CD8-positive, alpha-beta memory T cell (primary cell): ENCODE measurements around the gene FLRT1. TPM values are rescaled to one million over a fixed set of nuclear protein-coding genes. Genes with fewer than 3 reads are reported as not detected.

Experiments used
- CTCF ChIA-PET: fragments of 350-600 bp; sonication (Branson Sonifier 250); formaldehyde crosslinking; loops from one replicate; lab custom pipeline; 2021; ENCODE audit warnings: antibody characterized with exemption; lab: Charles Lee
- POLR2A ChIA-PET: fragments of 350-600 bp; sonication (Branson Sonifier 250); formaldehyde crosslinking; loops from one replicate; lab custom pipeline; 2021; ENCODE audit warnings: antibody characterized with exemption; lab: Charles Lee
- DNase-seq, 5 donors: peaks; one replicate each; pipeline versions ENCODE4 v3.0.0 to v3.0.0-alpha.2; 2020 to 2022; ENCODE audit warnings: mixed read lengths in 1 of 5
- H3K27ac ChIP-seq: one replicate; pipeline ENCODE4 v1.7.0; 2013; ENCODE audit warnings: low read depth, mild to moderate bottlenecking, low read length, moderate library complexity
- H3K27me3 ChIP-seq: 2 replicates; pipeline ENCODE4 v1.7.0; 2013; ENCODE audit warnings: low read length, mild to moderate bottlenecking; ENCODE audit not compliant: insufficient read depth, poor library complexity, severe bottlenecking
- H3K36me3 ChIP-seq: 2 replicates; pipeline ENCODE4 v1.7.0; 2013; ENCODE audit warnings: mild to moderate bottlenecking, low read length, moderate library complexity; ENCODE audit not compliant: insufficient read depth
- H3K4me1 ChIP-seq: 2 replicates; pipeline ENCODE4 v1.7.0; 2013; ENCODE audit warnings: mild to moderate bottlenecking, low read length, moderate library complexity; ENCODE audit not compliant: insufficient read depth
- H3K4me3 ChIP-seq: 2 replicates; pipeline ENCODE4 v1.7.0; 2013; ENCODE audit warnings: mild to moderate bottlenecking, low read length
- H3K9me3 ChIP-seq: 2 replicates; pipeline ENCODE4 v1.7.0; 2013; ENCODE audit warnings: mild to moderate bottlenecking, low read length
- H3K27ac Mint-ChIP-seq, 8 donors: one replicate each; pipeline ENCODE4 v1.8.0; 2020 to 2021; ENCODE audit warnings: mixed read lengths in 8 of 8, mild to moderate bottlenecking in 6 of 8, inconsistent platforms in 3 of 8, moderate library complexity in 3 of 8
- H3K27me3 Mint-ChIP-seq, 2 donors: one replicate each; pipeline ENCODE4 v1.8.0; 2020 to 2021; ENCODE audit warnings: mixed read lengths in 2 of 2, mild to moderate bottlenecking in 1 of 2, moderate library complexity in 1 of 2
- H3K36me3 Mint-ChIP-seq, 3 donors: one replicate each; pipeline ENCODE4 v1.8.0; 2020 to 2021; ENCODE audit warnings: mixed read lengths in 3 of 3, inconsistent platforms in 1 of 3, mild to moderate bottlenecking in 1 of 3
- H3K4me1 Mint-ChIP-seq, 3 donors: one replicate each; pipeline ENCODE4 v1.8.0; 2020 to 2021; ENCODE audit warnings: mixed read lengths in 3 of 3, inconsistent platforms in 1 of 3, mild to moderate bottlenecking in 1 of 3
- H3K4me3 Mint-ChIP-seq, 7 donors: one replicate each; pipeline ENCODE4 v1.8.0; 2020 to 2021; ENCODE audit warnings: mixed read lengths in 7 of 7, mild to moderate bottlenecking in 6 of 7, moderate library complexity in 4 of 7, inconsistent platforms in 2 of 7
- H3K9me3 Mint-ChIP-seq, 5 donors: one replicate each; pipeline ENCODE4 v1.8.0; 2020 to 2022; ENCODE audit warnings: mixed read lengths in 5 of 5, mild to moderate bottlenecking in 3 of 5, moderate library complexity in 2 of 5, inconsistent platforms in 1 of 5
- polyA plus RNA-seq: library from polyadenylated mRNA; unstranded; fragments of 300-500 nt; fragmentation: Illumina TruSeq; gene quantifications from one replicate; pipeline ENCODE4 v1.2.3, GENCODE V29; 2021
- total RNA-seq, 2 experiments: library from RNA; stranded (reverse); gene quantifications; one replicate each; pipeline ENCODE4 v1.2.3, GENCODE V29; 2021

FLRT1 gene
- total and polyA plus RNA-seq, 3 experiments from 2014 or later: not detected

GRCh38 chr11:64070314-64070681, 34.6 kb downstream of the FLRT1 start:
- DNase-seq: no peak
- Histone ChIP-seq H3K36me3 (no peaks in the 10 kb centered on the region), H3K9me3 (no peaks in the 10 kb centered on the region), H3K27ac (no peak overlapping the region), H3K27me3 (no peaks in the 10 kb centered on the region), H3K4me3 (no peak overlapping the region), H3K4me1 (peaks cover 6% of the 10 kb centered on the region)
- Mint-ChIP-seq H3K4me1 (peaks cover 4 to 14% (median 6%) of the 10 kb centered on the region in 3 donors), H3K4me3 (no peak overlapping the region), H3K27ac (no peak overlapping the region), H3K36me3 (no peaks in the 10 kb centered on the region), H3K9me3 (no peaks in the 10 kb centered on the region), H3K27me3 (peaks cover 0 to 4% of the 10 kb centered on the region in 2 donors)
- ChIA-PET POLR2A (no interaction called here), CTCF (no interaction called here)

GRCh38 chr11:64071849-64072248, 36.1 kb downstream of the FLRT1 start:
- Mint-ChIP-seq H3K27ac (no peak overlapping the region), H3K36me3 (no peaks in the 10 kb centered on the region), H3K27me3 (no peaks in the 10 kb centered on the region), H3K4me3 (no peak overlapping the region), H3K9me3 (no peaks in the 10 kb centered on the region), H3K4me1 (peaks cover 4 to 11% (median 6%) of the 10 kb centered on the region in 3 donors)
- DNase-seq: no peak
- Histone ChIP-seq H3K4me3 (no peak overlapping the region), H3K9me3 (no peaks in the 10 kb centered on the region), H3K27ac (no peak overlapping the region), H3K27me3 (no peaks in the 10 kb centered on the region), H3K36me3 (no peaks in the 10 kb centered on the region), H3K4me1 (peaks cover 6% of the 10 kb centered on the region)
- POLR2A ChIA-PET: no interaction called here
- CTCF ChIA-PET: no interaction called here

GRCh38 chr11:64072403-64072802, 36.7 kb downstream of the FLRT1 start:
- H3K27ac Mint-ChIP-seq: no peak overlapping the region
- H3K4me1 Mint-ChIP-seq: peaks cover 4 to 9% (median 6%) of the 10 kb centered on the region in 3 donors
- Histone ChIP-seq H3K9me3 (no peaks in the 10 kb centered on the region), H3K4me1 (peaks cover 6% of the 10 kb centered on the region), H3K36me3 (no peaks in the 10 kb centered on the region), H3K27me3 (no peaks in the 10 kb centered on the region), H3K27ac (no peak overlapping the region), H3K4me3 (no peak overlapping the region)
- no peaks in the 10 kb centered on the region for H3K27me3 Mint-ChIP-seq
- no peaks in the 10 kb centered on the region for H3K36me3 Mint-ChIP-seq
- H3K9me3 Mint-ChIP-seq: no peaks in the 10 kb centered on the region
- ChIA-PET CTCF (no interaction called here), POLR2A (no interaction called here)
- no peak for DNase-seq
- no peak overlapping the region for H3K4me3 Mint-ChIP-seq

GRCh38 chr11:64072871-64073270, 37.1 kb downstream of the FLRT1 start:
- Mint-ChIP-seq H3K9me3 (no peaks in the 10 kb centered on the region), H3K36me3 (no peaks in the 10 kb centered on the region), H3K4me3 (no peak overlapping the region), H3K4me1 (peaks cover 4 to 9% (median 6%) of the 10 kb centered on the region in 3 donors), H3K27ac (no peak overlapping the region), H3K27me3 (no peaks in the 10 kb centered on the region)
- peaks cover 6% of the 10 kb centered on the region for H3K4me1 ChIP-seq
- no peak for DNase-seq
- H3K4me3 ChIP-seq: no peak overlapping the region
- H3K36me3 ChIP-seq: no peaks in the 10 kb centered on the region
- no peaks in the 10 kb centered on the region for H3K9me3 ChIP-seq
- no peaks in the 10 kb centered on the region for H3K27me3 ChIP-seq
- POLR2A ChIA-PET: no interaction called here
- no peak overlapping the region for H3K27ac ChIP-seq
- CTCF ChIA-PET: no interaction called here

- POLR2A ChIA-PET: no interaction called here
- H3K4me1 ChIP-seq: peaks cover 6% of the 10 kb centered on the region
Observed at GRCh38 chr11:64073542-64073941, 37.8 kb downstream of the FLRT1 start.

GRCh38 chr11:64074239-64074638, 38.5 kb downstream of the FLRT1 start:
- H3K4me1 ChIP-seq: peaks cover 6% of the 10 kb centered on the region
- peak overlapping the region in 1 of 8 donors; percentile 68 for H3K27ac Mint-ChIP-seq
- H3K4me3 ChIP-seq: no peak overlapping the region
- peak overlapping the region in 1 of 7 donors; percentile 59 for H3K4me3 Mint-ChIP-seq
- H3K9me3 Mint-ChIP-seq: no peaks in the 10 kb centered on the region
- peaks cover 4 to 9% (median 6%) of the 10 kb centered on the region in 3 donors for H3K4me1 Mint-ChIP-seq
- H3K27ac ChIP-seq: no peak overlapping the region
- H3K36me3 ChIP-seq: no peaks in the 10 kb centered on the region
- ChIA-PET POLR2A (no interaction called here), CTCF (no interaction called here)
- no peaks in the 10 kb centered on the region for H3K27me3 Mint-ChIP-seq
- H3K9me3 ChIP-seq: no peaks in the 10 kb centered on the region
- H3K27me3 ChIP-seq: no peaks in the 10 kb centered on the region
- no peaks in the 10 kb centered on the region for H3K36me3 Mint-ChIP-seq
- no peak for DNase-seq

More at GRCh38 chr11:64073542-64073941, 37.8 kb downstream of the FLRT1 start:
- Histone ChIP-seq H3K9me3 (no peaks in the 10 kb centered on the region), H3K27ac (no peak overlapping the region), H3K4me3 (no peak overlapping the region), H3K27me3 (no peaks in the 10 kb centered on the region), H3K36me3 (no peaks in the 10 kb centered on the region)
- peaks cover 4 to 9% (median 6%) of the 10 kb centered on the region in 3 donors for H3K4me1 Mint-ChIP-seq
- CTCF ChIA-PET: no interaction called here
- no peak overlapping the region for H3K27ac Mint-ChIP-seq
- no peaks in the 10 kb centered on the region for H3K27me3 Mint-ChIP-seq
- DNase-seq: no peak
- no peaks in the 10 kb centered on the region for H3K9me3 Mint-ChIP-seq
- H3K36me3 Mint-ChIP-seq: no peaks in the 10 kb centered on the region
- no peak overlapping the region for H3K4me3 Mint-ChIP-seq

- Mint-ChIP-seq H3K9me3 (no peaks in the 10 kb centered on the region), H3K27me3 (no peaks in the 10 kb centered on the region), H3K4me1 (peaks cover 4 to 9% (median 6%) of the 10 kb centered on the region in 3 donors), H3K4me3 (no peak overlapping the region), H3K27ac (no peak overlapping the region), H3K36me3 (no peaks in the 10 kb centered on the region)
- Histone ChIP-seq H3K27me3 (no peaks in the 10 kb centered on the region), H3K27ac (no peak overlapping the region), H3K36me3 (no peaks in the 10 kb centered on the region), H3K9me3 (no peaks in the 10 kb centered on the region), H3K4me1 (peaks cover 6% of the 10 kb centered on the region), H3K4me3 (no peak overlapping the region)
- CTCF ChIA-PET: no interaction called here
- DNase-seq: no peak
- POLR2A ChIA-PET: no interaction called here
Observed at GRCh38 chr11:64076758-64077157, 41.0 kb downstream of the FLRT1 start.

- Histone ChIP-seq H3K27ac (no peak overlapping the region), H3K4me1 (peaks cover 6% of the 10 kb centered on the region), H3K36me3 (no peaks in the 10 kb centered on the region), H3K9me3 (no peaks in the 10 kb centered on the region), H3K27me3 (no peaks in the 10 kb centered on the region), H3K4me3 (no peak overlapping the region)
- peaks cover 4 to 9% (median 6%) of the 10 kb centered on the region in 3 donors for H3K4me1 Mint-ChIP-seq
- H3K4me3 Mint-ChIP-seq: no peak overlapping the region
- ChIA-PET POLR2A (no interaction called here), CTCF (no interaction called here)
- no peak overlapping the region for H3K27ac Mint-ChIP-seq
- no peaks in the 10 kb centered on the region for H3K9me3 Mint-ChIP-seq
- H3K36me3 Mint-ChIP-seq: no peaks in the 10 kb centered on the region
- H3K27me3 Mint-ChIP-seq: no peaks in the 10 kb centered on the region
- no peak for DNase-seq
Observed at GRCh38 chr11:64077607-64078006, 41.9 kb downstream of the FLRT1 start.

GRCh38 chr11:64078284-64078683, 42.6 kb downstream of the FLRT1 start:
- no peak for DNase-seq
- Mint-ChIP-seq H3K27ac (no peak overlapping the region), H3K4me1 (peaks cover 4 to 9% (median 6%) of the 10 kb centered on the region in 3 donors), H3K4me3 (no peak overlapping the region), H3K9me3 (no peaks in the 10 kb centered on the region), H3K27me3 (no peaks in the 10 kb centered on the region), H3K36me3 (no peaks in the 10 kb centered on the region)
- H3K27me3 ChIP-seq: no peaks in the 10 kb centered on the region
- peaks cover 6% of the 10 kb centered on the region for H3K4me1 ChIP-seq
- no peaks in the 10 kb centered on the region for H3K9me3 ChIP-seq
- no peak overlapping the region for H3K4me3 ChIP-seq
- no peaks in the 10 kb centered on the region for H3K36me3 ChIP-seq
- CTCF ChIA-PET: no interaction called here
- no peak overlapping the region for H3K27ac ChIP-seq
- POLR2A ChIA-PET: no interaction called here
